SU-DHL-6 (cell line): ENCODE measurements around the gene MAML2.

ENCODE experiments used
- H2AFZ ChIP-seq: fragments of 200-600 bp; sonication (generic); 2 replicates; pipeline ENCODE4 v1.6.1; 2014; ENCODE audit warnings: low read depth, mild to moderate bottlenecking, moderate library complexity, mixed read lengths, antibody characterized with exemption, low read length; ENCODE audit not compliant: severe bottlenecking
- H3F3A ChIP-seq: fragments of 200-600 bp; shearing (Covaris generic); 2 replicates; pipeline ENCODE4 v1.6.0; 2016; ENCODE audit warnings: antibody characterized with exemption, mild to moderate bottlenecking; ENCODE audit not compliant: insufficient read depth
- H3K27ac ChIP-seq: fragments of 200-600 bp; sonication (generic); 2 replicates; pipeline ENCODE4 v1.5.1; 2016; ENCODE audit warnings: low read depth, mild to moderate bottlenecking, low read length, moderate library complexity, mixed read lengths
- H3K27me3 ChIP-seq: fragments of 200-600 bp; sonication (generic), shearing (Covaris generic); 2 replicates; pipeline ENCODE4 v1.6.0; 2014; ENCODE audit warnings: mild to moderate bottlenecking, low read length
- H3K36me3 ChIP-seq: fragments of 200-600 bp; sonication (generic); 2 replicates; pipeline ENCODE4 v1.6.1; 2014; ENCODE audit warnings: mild to moderate bottlenecking, low read length, mixed read lengths
- H3K4me2 ChIP-seq: fragments of 300-600, 200-600 bp; shearing (Covaris generic), sonication (generic); 2 replicates; pipeline ENCODE4 v1.6.0; 2014; ENCODE audit warnings: low read length, low read depth, mild to moderate bottlenecking; ENCODE audit not compliant: poor library complexity, severe bottlenecking
- H3K4me3 ChIP-seq: fragments of 200-600 bp; sonication (generic); 2 replicates; pipeline ENCODE4 v1.5.1; 2014; ENCODE audit warnings: antibody characterized with exemption, low read length, mild to moderate bottlenecking, mixed read lengths; ENCODE audit not compliant: insufficient read depth, poor library complexity, severe bottlenecking
- H3K79me2 ChIP-seq: fragments of 200-600 bp; sonication (generic); 2 replicates; pipeline ENCODE4 v1.6.1; 2014; ENCODE audit warnings: mild to moderate bottlenecking, low read length, moderate library complexity; ENCODE audit not compliant: insufficient read depth
- H3K9ac ChIP-seq: fragments of 200-600 bp; sonication (generic); 2 replicates; pipeline ENCODE4 v1.7.0; 2014; ENCODE audit warnings: mild to moderate bottlenecking, low read length
- H3K9me2 ChIP-seq: fragments of 200-600 bp; sonication (generic); replicated peaks from 2 replicates; pipeline ENCODE4 v1.6.1; 2014; ENCODE audit warnings: low read length; ENCODE audit not compliant: insufficient read depth
- H3K9me3 ChIP-seq: fragments of 200-600 bp; sonication (generic); 2 replicates; pipeline ENCODE4 v1.6.1; 2014; ENCODE audit warnings: low read length, mixed read lengths; ENCODE audit not compliant: insufficient read depth
- H4K20me1 ChIP-seq: fragments of 200-600 bp; sonication (generic); 2 replicates; pipeline ENCODE4 v1.6.1; 2014; ENCODE audit warnings: low read depth, mild to moderate bottlenecking, antibody characterized with exemption, low read length, moderate library complexity, mixed read lengths
- EZH2phosphoT487 ChIP-seq: fragments of 200-600 bp; sonication (generic), shearing (Covaris generic); conservative IDR thresholded peaks from 2 replicates; pipeline ENCODE4 v1.6.1; 2018; ENCODE audit warnings: mild to moderate bottlenecking, antibody characterized with exemption, low read length, moderate library complexity, mixed read lengths
- TF ChIP-seq, protein P1 (sequence below): fragments of 200-600 bp; sonication (generic); IDR thresholded peaks from one replicate; pipeline ENCODE4 v1.5.1; 2017; ENCODE audit warnings: antibody characterized with exemption, mild to moderate bottlenecking, low read length, moderate library complexity; ENCODE audit not compliant: insufficient read depth, poor library complexity, severe bottlenecking

Gene MAML2

DNA sequence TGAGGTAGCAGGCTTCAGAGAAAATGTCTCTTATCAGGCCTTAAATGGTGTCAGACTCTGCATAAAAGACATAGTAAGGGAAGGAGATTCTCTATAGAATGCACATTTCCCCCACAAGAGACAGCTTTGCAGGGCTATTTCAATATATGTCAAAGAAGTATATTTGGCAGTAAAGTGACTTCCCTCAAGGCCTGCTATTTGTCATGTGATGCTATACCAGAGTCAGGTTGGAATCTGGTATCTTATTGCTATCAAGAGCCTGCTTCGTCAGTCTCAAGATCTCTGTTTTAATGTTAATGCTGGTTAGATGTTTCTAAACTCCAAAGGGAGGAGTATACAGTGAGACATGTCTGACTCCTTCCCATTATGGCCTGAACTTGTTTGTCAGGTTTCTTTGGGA, 378.7 kb downstream of the MAML2 start:
- no peaks in the 10 kb centered on the region for H3K9me3 ChIP-seq
- no peaks in the 10 kb centered on the region for H3K27me3 ChIP-seq
- no peak overlapping the region for H3K4me3 ChIP-seq
- TF ChIP-seq, protein P1, sequence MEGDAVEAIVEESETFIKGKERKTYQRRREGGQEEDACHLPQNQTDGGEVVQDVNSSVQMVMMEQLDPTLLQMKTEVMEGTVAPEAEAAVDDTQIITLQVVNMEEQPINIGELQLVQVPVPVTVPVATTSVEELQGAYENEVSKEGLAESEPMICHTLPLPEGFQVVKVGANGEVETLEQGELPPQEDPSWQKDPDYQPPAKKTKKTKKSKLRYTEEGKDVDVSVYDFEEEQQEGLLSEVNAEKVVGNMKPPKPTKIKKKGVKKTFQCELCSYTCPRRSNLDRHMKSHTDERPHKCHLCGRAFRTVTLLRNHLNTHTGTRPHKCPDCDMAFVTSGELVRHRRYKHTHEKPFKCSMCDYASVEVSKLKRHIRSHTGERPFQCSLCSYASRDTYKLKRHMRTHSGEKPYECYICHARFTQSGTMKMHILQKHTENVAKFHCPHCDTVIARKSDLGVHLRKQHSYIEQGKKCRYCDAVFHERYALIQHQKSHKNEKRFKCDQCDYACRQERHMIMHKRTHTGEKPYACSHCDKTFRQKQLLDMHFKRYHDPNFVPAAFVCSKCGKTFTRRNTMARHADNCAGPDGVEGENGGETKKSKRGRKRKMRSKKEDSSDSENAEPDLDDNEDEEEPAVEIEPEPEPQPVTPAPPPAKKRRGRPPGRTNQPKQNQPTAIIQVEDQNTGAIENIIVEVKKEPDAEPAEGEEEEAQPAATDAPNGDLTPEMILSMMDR = no peak
- TF ChIP-seq EZH2phosphoT487 = no peak
- no peaks in the 10 kb centered on the region for H3K36me3 ChIP-seq
- H3K27ac ChIP-seq = no peak overlapping the region
- H3K79me2 ChIP-seq = no peaks in the 10 kb centered on the region
- no peaks in the 10 kb centered on the region for H3F3A ChIP-seq
- H4K20me1 ChIP-seq = no peaks in the 10 kb centered on the region
- no peak overlapping the region for H3K4me2 ChIP-seq
- H3K9ac ChIP-seq = no peak overlapping the region
- no peak overlapping the region for H2AFZ ChIP-seq
- H3K9me2 ChIP-seq = no peaks in the 10 kb centered on the region

DNA sequence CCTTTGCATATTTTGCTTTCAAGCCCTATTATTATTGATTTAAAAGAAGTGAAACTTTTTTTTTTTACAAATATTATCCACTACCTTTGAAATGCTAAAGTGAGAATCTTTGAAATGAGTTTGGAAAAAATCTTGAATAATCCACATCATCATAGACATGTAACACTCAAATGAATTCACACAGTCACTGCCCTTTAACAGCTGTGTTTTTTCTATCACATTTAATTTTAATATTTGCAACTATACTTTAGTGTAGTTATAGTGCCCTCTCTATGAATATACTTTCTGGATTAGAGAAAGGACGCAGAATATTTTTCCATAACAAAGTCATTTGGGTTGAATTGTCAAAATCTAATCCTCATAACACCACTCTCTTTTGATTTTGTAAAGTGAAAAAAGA, 381.2 kb downstream of the MAML2 start:
- no peaks in the 10 kb centered on the region for H3K79me2 ChIP-seq
- H3K9me2 ChIP-seq = no peaks in the 10 kb centered on the region
- H3F3A ChIP-seq = no peaks in the 10 kb centered on the region
- no peak overlapping the region for H3K4me2 ChIP-seq
- H3K27me3 ChIP-seq = no peaks in the 10 kb centered on the region
- no peak overlapping the region for H3K9ac ChIP-seq
- H2AFZ ChIP-seq = no peak overlapping the region
- no peaks in the 10 kb centered on the region for H4K20me1 ChIP-seq
- TF ChIP-seq EZH2phosphoT487 = no peak
- TF ChIP-seq, protein P1 = no peak
- H3K4me3 ChIP-seq = no peak overlapping the region
- no peaks in the 10 kb centered on the region for H3K9me3 ChIP-seq
- no peak overlapping the region for H3K27ac ChIP-seq
- no peaks in the 10 kb centered on the region for H3K36me3 ChIP-seq

DNA sequence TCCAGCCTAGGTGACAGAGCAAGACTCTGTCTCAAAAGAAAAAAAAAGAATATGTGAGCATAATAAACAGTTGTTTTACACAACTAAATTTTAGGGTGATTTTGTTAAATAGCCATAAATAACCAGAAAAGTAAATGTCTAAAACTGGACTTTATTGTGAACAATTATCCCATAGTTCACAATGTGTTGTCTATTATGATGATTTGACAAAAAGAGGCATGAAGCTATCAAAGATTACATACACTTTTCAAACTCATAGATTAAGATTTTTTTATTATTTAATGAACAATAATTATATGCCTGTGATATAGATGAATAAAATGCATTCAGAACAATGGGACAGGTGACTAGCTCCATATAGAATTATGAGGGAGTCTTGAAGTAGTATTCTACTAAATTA, 392.1 kb downstream of the MAML2 start:
- Histone ChIP-seq H3K9me2 (no peaks in the 10 kb centered on the region), H3K4me2 (no peak overlapping the region), H4K20me1 (no peaks in the 10 kb centered on the region), H2AFZ (no peak overlapping the region), H3F3A (no peaks in the 10 kb centered on the region), H3K9me3 (no peaks in the 10 kb centered on the region), H3K27ac (no peak overlapping the region), H3K9ac (no peak overlapping the region), H3K79me2 (no peaks in the 10 kb centered on the region), H3K4me3 (no peak overlapping the region), H3K36me3 (no peaks in the 10 kb centered on the region), H3K27me3 (no peaks in the 10 kb centered on the region)
- TF ChIP-seq EZH2phosphoT487 = no peak
- TF ChIP-seq, protein P1 = no peak

DNA sequence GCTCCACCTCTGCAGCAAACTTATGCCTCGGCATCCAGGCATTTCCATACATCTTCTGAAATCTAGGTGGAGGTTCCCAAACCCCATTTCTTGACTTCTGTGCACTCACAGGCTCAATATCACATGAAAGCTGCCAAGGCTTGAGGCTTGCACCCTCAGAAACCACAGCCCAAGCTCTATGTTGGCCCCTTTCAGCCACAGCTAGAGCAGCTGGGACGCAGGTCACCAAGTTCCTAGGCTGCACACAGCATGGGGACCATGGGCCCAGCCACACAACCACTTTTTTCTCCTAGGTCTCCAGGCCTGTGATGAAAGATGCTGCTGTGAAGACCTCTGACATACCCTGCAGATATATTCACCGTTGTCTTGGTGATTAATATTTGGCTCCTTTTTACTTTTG, 394.4 kb downstream of the MAML2 start:
- Histone ChIP-seq H3K9ac (no peak overlapping the region), H2AFZ (no peak overlapping the region), H3F3A (no peaks in the 10 kb centered on the region), H4K20me1 (no peaks in the 10 kb centered on the region), H3K79me2 (no peaks in the 10 kb centered on the region), H3K9me3 (peaks cover 14% of the 10 kb centered on the region; the same call in 1 of the 2 replicates), H3K9me2 (no peaks in the 10 kb centered on the region), H3K4me2 (no peak overlapping the region), H3K27me3 (no peaks in the 10 kb centered on the region), H3K36me3 (no peaks in the 10 kb centered on the region), H3K27ac (no peak overlapping the region), H3K4me3 (no peak overlapping the region)
- TF ChIP-seq, protein P1 = no peak
- TF ChIP-seq EZH2phosphoT487 = no peak
